Measurements from ENCODE around the gene COL5A1. TPM values are rescaled to one million over a fixed set of nuclear protein-coding genes. Genes with fewer than 3 reads are reported as not detected.
A peak's percentile ranks its signal among the peaks of the same experiment; 100 is the strongest.

The COL5A1 gene
- total RNA-seq, 1 donor from 2014 or later, result 1,552 TPM

GRCh38 chr9:134757216-134757975 is 115.8 kb downstream of the COL5A1 start:
- H3K27ac Mint-ChIP-seq (ENCODE audit: unreplicated experiment), result no peak overlapping the region
- H3K9me3 Mint-ChIP-seq (ENCODE audit: unreplicated experiment), result no peaks in the 10 kb centered on the region
- no peak for DNase-seq (ENCODE audit: extremely low spot score, unreplicated experiment)
- no peak overlapping the region for H3K4me3 Mint-ChIP-seq (ENCODE audit: unreplicated experiment)
- H3K36me3 Mint-ChIP-seq (ENCODE audit: unreplicated experiment), result peaks cover 44% of the 10 kb centered on the region
- H3K27me3 Mint-ChIP-seq (ENCODE audit: unreplicated experiment), result no peaks in the 10 kb centered on the region
- TF ChIP-seq CTCF (IDR thresholded peaks at IDR 0.05), result no peak
- H3K4me1 Mint-ChIP-seq (ENCODE audit: unreplicated experiment), result peaks cover 2% of the 10 kb centered on the region

GRCh38 chr9:134758949-134759607 is 117.5 kb downstream of the COL5A1 start:
- Mint-ChIP-seq H3K4me3 (ENCODE audit: unreplicated experiment) (no peak overlapping the region), H3K27ac (ENCODE audit: unreplicated experiment) (peak overlapping the region; percentile 31), H3K9me3 (ENCODE audit: unreplicated experiment) (no peaks in the 10 kb centered on the region), H3K27me3 (ENCODE audit: unreplicated experiment) (no peaks in the 10 kb centered on the region), H3K36me3 (ENCODE audit: unreplicated experiment) (peaks cover 47% of the 10 kb centered on the region), H3K4me1 (ENCODE audit: unreplicated experiment) (peaks cover 2% of the 10 kb centered on the region)
- no peak for DNase-seq (ENCODE audit: extremely low spot score, unreplicated experiment)
- no peak for TF ChIP-seq CTCF (IDR thresholded peaks at IDR 0.05)

GRCh38 chr9:134759913-134760312 is 118.3 kb downstream of the COL5A1 start:
- Mint-ChIP-seq H3K4me3 (ENCODE audit: unreplicated experiment) (no peak overlapping the region), H3K27ac (ENCODE audit: unreplicated experiment) (no peak overlapping the region), H3K36me3 (ENCODE audit: unreplicated experiment) (peaks cover 50% of the 10 kb centered on the region), H3K9me3 (ENCODE audit: unreplicated experiment) (no peaks in the 10 kb centered on the region), H3K4me1 (ENCODE audit: unreplicated experiment) (peaks cover 2% of the 10 kb centered on the region), H3K27me3 (ENCODE audit: unreplicated experiment) (no peaks in the 10 kb centered on the region)
- DNase-seq (ENCODE audit: extremely low spot score, unreplicated experiment), result no peak
- no peak for TF ChIP-seq CTCF (IDR thresholded peaks at IDR 0.05)

GRCh38 chr9:134760750-134761420 is 119.3 kb downstream of the COL5A1 start:
- no peaks in the 10 kb centered on the region for H3K27me3 Mint-ChIP-seq (ENCODE audit: unreplicated experiment)
- DNase-seq (ENCODE audit: extremely low spot score, unreplicated experiment), result no peak
- H3K4me3 Mint-ChIP-seq (ENCODE audit: unreplicated experiment), result no peak overlapping the region
- TF ChIP-seq CTCF (IDR thresholded peaks at IDR 0.05), result no peak
- no peak overlapping the region for H3K27ac Mint-ChIP-seq (ENCODE audit: unreplicated experiment)
- H3K9me3 Mint-ChIP-seq (ENCODE audit: unreplicated experiment), result no peaks in the 10 kb centered on the region
- peaks cover 48% of the 10 kb centered on the region for H3K36me3 Mint-ChIP-seq (ENCODE audit: unreplicated experiment)
- H3K4me1 Mint-ChIP-seq (ENCODE audit: unreplicated experiment), result peaks cover 2% of the 10 kb centered on the region

All from osteocyte (in vitro differentiated cells).